Germinal center (tissue), 1 donor: ENCODE results near the gene ZEB2.

Experiments used
- DNase-seq: peaks from one replicate; pipeline ENCODE4 v3.0.0; 2012; ENCODE audit warnings: mixed read lengths, low spot score

The ZEB2 gene

GRCh38 chr2:144513388-144514101 is 6.4 kb downstream of the ZEB2 start:
- DNase-seq = no peak

GRCh38 chr2:144512891-144513351 is 7.0 kb downstream of the ZEB2 start:
- no peak for DNase-seq

GRCh38 chr2:144512470-144512869 is 7.4 kb downstream of the ZEB2 start:
- DNase-seq = no peak

- DNase-seq = no peak
Observed at GRCh38 chr2:144511937-144512336, 8.0 kb downstream of the ZEB2 start.

- DNase-seq = no peak
Observed at GRCh38 chr2:144511226-144511810, 8.6 kb downstream of the ZEB2 start.

GRCh38 chr2:144510294-144510991 is 9.5 kb downstream of the ZEB2 start:
- no peak for DNase-seq

GRCh38 chr2:144509879-144510221 is 10.1 kb downstream of the ZEB2 start:
- no peak for DNase-seq

GRCh38 chr2:144509001-144509878 is 10.7 kb downstream of the ZEB2 start:
- no peak for DNase-seq

GRCh38 chr2:144508172-144508851 is 11.6 kb downstream of the ZEB2 start:
- DNase-seq = no peak

GRCh38 chr2:144507441-144508171 is 12.3 kb downstream of the ZEB2 start:
- DNase-seq = no peak

- no peak for DNase-seq
Observed at GRCh38 chr2:144505245-144505831, 14.6 kb downstream of the ZEB2 start.

- no peak for DNase-seq
Observed at GRCh38 chr2:144504218-144504641, 15.7 kb downstream of the ZEB2 start.

GRCh38 chr2:144503242-144503641 is 16.7 kb downstream of the ZEB2 start:
- DNase-seq = no peak

GRCh38 chr2:144502369-144502768 is 17.6 kb downstream of the ZEB2 start:
- no peak for DNase-seq

GRCh38 chr2:144501627-144502026 is 18.3 kb downstream of the ZEB2 start:
- no peak for DNase-seq

- DNase-seq = no peak
Observed at GRCh38 chr2:144501118-144501517, 18.8 kb downstream of the ZEB2 start.

GRCh38 chr2:144500563-144500962 is 19.4 kb downstream of the ZEB2 start:
- no peak for DNase-seq

GRCh38 chr2:144498277-144498676 is 21.6 kb downstream of the ZEB2 start:
- no peak for DNase-seq

- no peak for DNase-seq
Observed at GRCh38 chr2:144496977-144497598, 22.8 kb downstream of the ZEB2 start.
